ENCODE results near the gene ADAMTSL1.

The ADAMTSL1 gene

GRCh38 chr9:18473652-18474279 lies at the start of gene ADAMTSL1:
Gene ADAMTSL1 (plus strand): TSS chr9:18474153. CDS start chr9:18474233, 80 bp downstream.
- in situ Hi-C loops (cut with HindIII; ENCODE audit: low sequenced_read_pairs) = no loop called here

GRCh38 chr9:18427691-18428090 lies 46.3 kb upstream of the ADAMTSL1 start:
- in situ Hi-C loops (cut with HindIII; ENCODE audit: low sequenced_read_pairs) = no loop called here

- in situ Hi-C loops (cut with HindIII; ENCODE audit: low sequenced_read_pairs) = no loop called here
Measured at GRCh38 chr9:18428661-18429060, 45.3 kb upstream of the ADAMTSL1 start.

GRCh38 chr9:18429070-18429469 lies 44.9 kb upstream of the ADAMTSL1 start:
- in situ Hi-C loops (cut with HindIII; ENCODE audit: low sequenced_read_pairs) = no loop called here

- in situ Hi-C loops (cut with HindIII; ENCODE audit: low sequenced_read_pairs) = no loop called here
Measured at GRCh38 chr9:18433620-18434019, 40.3 kb upstream of the ADAMTSL1 start.

GRCh38 chr9:18437315-18438201 lies 36.4 kb upstream of the ADAMTSL1 start:
- in situ Hi-C loops (cut with HindIII; ENCODE audit: low sequenced_read_pairs) = no loop called here

- in situ Hi-C loops (cut with HindIII; ENCODE audit: low sequenced_read_pairs) = no loop called here
Measured at GRCh38 chr9:18438300-18438925, 35.5 kb upstream of the ADAMTSL1 start.

GRCh38 chr9:18438951-18439350 lies 35.0 kb upstream of the ADAMTSL1 start:
- in situ Hi-C loops (cut with HindIII; ENCODE audit: low sequenced_read_pairs) = no loop called here

- in situ Hi-C loops (cut with HindIII; ENCODE audit: low sequenced_read_pairs) = no loop called here
Measured at GRCh38 chr9:18441261-18441660, 32.7 kb upstream of the ADAMTSL1 start.

- in situ Hi-C loops (cut with HindIII; ENCODE audit: low sequenced_read_pairs) = no loop called here
Measured at GRCh38 chr9:18442629-18443491, 31.1 kb upstream of the ADAMTSL1 start.

- in situ Hi-C loops (cut with HindIII; ENCODE audit: low sequenced_read_pairs) = no loop called here
Measured at GRCh38 chr9:18447131-18447530, 26.8 kb upstream of the ADAMTSL1 start.

GRCh38 chr9:18447541-18447940 lies 26.4 kb upstream of the ADAMTSL1 start:
- in situ Hi-C loops (cut with HindIII; ENCODE audit: low sequenced_read_pairs) = no loop called here

- in situ Hi-C loops (cut with HindIII; ENCODE audit: low sequenced_read_pairs) = no loop called here
Measured at GRCh38 chr9:18448101-18448500, 25.9 kb upstream of the ADAMTSL1 start.

- in situ Hi-C loops (cut with HindIII; ENCODE audit: low sequenced_read_pairs) = no loop called here
Measured at GRCh38 chr9:18451406-18451805, 22.5 kb upstream of the ADAMTSL1 start.

- in situ Hi-C loops (cut with HindIII; ENCODE audit: low sequenced_read_pairs) = no loop called here
Measured at GRCh38 chr9:18452276-18452675, 21.7 kb upstream of the ADAMTSL1 start.

GRCh38 chr9:18456624-18457237 lies 17.2 kb upstream of the ADAMTSL1 start:
- in situ Hi-C loops (cut with HindIII; ENCODE audit: low sequenced_read_pairs) = no loop called here

GRCh38 chr9:18457510-18457909 lies 16.4 kb upstream of the ADAMTSL1 start:
- in situ Hi-C loops (cut with HindIII; ENCODE audit: low sequenced_read_pairs) = no loop called here

GRCh38 chr9:18459962-18460584 lies 13.9 kb upstream of the ADAMTSL1 start:
- in situ Hi-C loops (cut with HindIII; ENCODE audit: low sequenced_read_pairs) = no loop called here

- in situ Hi-C loops (cut with HindIII; ENCODE audit: low sequenced_read_pairs) = no loop called here
Measured at GRCh38 chr9:18461496-18461895, 12.5 kb upstream of the ADAMTSL1 start.

GRCh38 chr9:18463991-18464390 lies 10.0 kb upstream of the ADAMTSL1 start:
- in situ Hi-C loops (cut with HindIII; ENCODE audit: low sequenced_read_pairs) = no loop called here
